ENCODE measurements around the gene NT5DC1.

Gene NT5DC1

GRCh38 chr6:116100419-116101301 lies at the start of gene NT5DC1:
Gene NT5DC1 (plus strand): TSS chr6:116100853. CDS start chr6:116100931, 78 bp downstream.
- peak; percentile 55 to 81 for DNase-seq (ENCODE audit: low read depth in 2 of 2)

DNA sequence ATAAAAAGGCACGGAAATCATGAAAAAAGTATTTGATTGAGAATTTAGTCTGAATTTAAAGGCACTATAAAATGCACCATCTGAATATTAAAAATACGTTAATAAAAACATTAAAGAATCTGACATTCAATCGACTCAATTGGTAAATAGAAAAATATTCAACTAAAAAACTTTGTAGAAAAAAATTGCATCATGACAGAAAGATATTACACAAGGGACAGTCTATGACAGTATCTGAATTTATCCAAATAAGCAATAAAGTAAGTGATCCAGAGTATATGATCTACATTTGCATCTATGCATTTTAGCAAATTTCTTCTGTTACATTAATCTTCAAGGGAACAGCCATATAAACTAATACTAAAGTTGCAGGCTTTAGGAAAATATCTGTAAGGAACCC lies 49.4 kb upstream of the NT5DC1 start:
- DNase-seq (ENCODE audit: low read depth in 2 of 2), result no peak

- DNase-seq (ENCODE audit: low read depth in 2 of 2), result no peak
Measured at GRCh38 chr6:116055513-116055912, 45.1 kb upstream of the NT5DC1 start.

GRCh38 chr6:116057766-116058165 lies 42.9 kb upstream of the NT5DC1 start:
- DNase-seq (ENCODE audit: low read depth in 2 of 2), result no peak

DNA sequence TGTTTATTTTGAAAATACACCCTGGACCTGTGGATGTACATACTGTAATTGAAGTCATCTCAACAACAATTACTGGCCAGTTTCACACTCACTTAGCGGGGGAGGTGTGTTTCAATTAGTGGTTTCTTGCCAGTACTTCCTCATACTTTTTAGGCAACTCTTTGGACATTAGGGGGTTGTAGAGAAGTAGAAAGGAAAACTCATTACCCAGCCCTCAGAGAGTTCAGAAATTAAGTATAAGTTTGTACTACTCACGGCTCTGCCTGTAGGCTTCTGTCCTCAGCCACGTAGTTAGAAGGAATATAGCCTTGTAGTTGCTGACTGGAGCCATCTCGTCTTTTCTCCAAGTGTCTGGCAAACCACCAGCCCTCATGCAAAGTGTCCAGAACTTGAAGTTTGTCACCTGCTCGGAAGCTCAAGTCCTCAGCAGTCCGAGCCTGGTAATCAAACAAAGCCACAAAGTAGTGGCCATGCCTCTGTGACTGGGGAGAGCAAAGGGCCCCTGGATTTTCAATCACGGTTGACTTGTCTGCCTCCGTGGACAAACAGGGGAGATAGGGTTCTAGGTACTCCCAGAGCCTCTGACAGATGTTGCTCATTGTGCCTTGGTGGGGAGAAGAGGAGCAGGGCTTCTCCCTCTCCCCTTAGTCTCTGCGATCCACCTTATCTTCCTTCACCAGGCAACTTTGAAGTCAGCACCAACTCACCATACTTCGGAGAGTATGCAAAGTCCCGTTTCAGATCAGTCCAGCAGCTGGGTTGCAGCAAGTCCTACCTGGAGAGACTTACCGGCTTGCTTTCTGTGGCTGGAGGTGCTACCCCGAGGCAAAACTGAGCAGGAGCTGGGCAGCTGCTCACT lies 40.7 kb upstream of the NT5DC1 start:
- no peak for DNase-seq (ENCODE audit: low read depth in 2 of 2)

- DNase-seq (ENCODE audit: low read depth in 2 of 2), result no peak
Measured at GRCh38 chr6:116060572-116061283, 39.9 kb upstream of the NT5DC1 start, which contains the start of gene FRK. Gene FRK (minus strand): TSS chr6:116060891. CDS start chr6:116060311, 580 bp downstream.

DNA sequence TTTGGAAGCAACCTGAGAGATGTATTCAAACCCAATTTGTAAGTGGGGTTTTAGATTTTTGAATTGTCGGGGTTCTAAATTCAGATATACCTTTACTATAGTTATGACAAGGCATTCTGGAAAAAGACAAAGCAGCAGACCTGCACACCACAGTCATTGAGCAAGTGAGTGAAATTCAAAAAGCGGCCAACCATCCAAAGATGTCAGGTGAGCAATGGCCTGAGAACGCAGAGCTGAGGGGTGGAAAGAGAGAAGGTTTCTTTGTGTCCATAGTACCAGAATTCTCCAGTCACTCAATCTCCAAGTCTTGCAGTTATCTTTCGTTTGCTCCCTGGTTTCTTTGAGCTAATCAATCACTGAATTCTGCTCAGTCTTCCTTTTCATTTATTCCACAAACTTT lies 38.2 kb upstream of the NT5DC1 start:
- no peak for DNase-seq (ENCODE audit: low read depth in 2 of 2)

DNA sequence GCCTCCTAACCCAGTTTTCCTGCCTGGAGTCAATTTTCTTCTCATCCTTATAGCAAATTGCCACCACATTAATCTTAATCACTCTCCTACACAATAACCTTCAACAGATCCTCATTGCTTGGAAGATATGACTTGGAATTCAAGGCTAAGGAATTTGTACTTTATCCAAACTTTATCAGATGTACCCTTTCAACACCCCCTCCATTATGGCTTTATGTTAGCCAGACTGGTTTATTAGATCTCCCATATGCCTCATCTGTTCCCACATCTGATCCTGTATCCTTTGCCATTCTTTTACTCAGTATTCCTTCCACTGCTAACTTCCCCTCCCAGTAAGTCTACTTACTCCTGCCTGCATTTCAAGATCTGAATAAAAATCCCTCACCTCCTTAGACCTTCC lies 36.0 kb upstream of the NT5DC1 start:
- DNase-seq (ENCODE audit: low read depth in 2 of 2), result no peak

DNA sequence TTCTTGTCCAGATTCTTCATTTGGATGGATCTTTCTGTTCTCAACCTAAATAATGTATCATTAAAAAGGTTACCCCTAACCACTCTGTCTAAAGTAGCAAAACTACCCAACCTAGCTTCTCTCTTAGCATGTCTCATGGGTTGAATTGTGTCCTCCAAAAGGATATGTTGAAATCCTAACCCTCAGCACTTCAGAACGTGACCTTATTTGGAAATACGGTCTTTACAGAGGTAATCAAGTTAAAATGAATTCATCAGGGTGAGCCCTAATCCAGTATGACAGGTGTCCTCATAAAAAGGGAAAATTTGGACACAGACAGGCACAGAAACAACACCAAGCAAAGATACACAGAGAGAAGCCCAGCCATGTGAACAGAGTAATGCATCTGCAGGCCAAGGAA lies 33.9 kb upstream of the NT5DC1 start:
- no peak for DNase-seq (ENCODE audit: low read depth in 2 of 2)

- no peak for DNase-seq (ENCODE audit: low read depth in 2 of 2)
Measured at GRCh38 chr6:116070101-116070500, 30.6 kb upstream of the NT5DC1 start.

DNA sequence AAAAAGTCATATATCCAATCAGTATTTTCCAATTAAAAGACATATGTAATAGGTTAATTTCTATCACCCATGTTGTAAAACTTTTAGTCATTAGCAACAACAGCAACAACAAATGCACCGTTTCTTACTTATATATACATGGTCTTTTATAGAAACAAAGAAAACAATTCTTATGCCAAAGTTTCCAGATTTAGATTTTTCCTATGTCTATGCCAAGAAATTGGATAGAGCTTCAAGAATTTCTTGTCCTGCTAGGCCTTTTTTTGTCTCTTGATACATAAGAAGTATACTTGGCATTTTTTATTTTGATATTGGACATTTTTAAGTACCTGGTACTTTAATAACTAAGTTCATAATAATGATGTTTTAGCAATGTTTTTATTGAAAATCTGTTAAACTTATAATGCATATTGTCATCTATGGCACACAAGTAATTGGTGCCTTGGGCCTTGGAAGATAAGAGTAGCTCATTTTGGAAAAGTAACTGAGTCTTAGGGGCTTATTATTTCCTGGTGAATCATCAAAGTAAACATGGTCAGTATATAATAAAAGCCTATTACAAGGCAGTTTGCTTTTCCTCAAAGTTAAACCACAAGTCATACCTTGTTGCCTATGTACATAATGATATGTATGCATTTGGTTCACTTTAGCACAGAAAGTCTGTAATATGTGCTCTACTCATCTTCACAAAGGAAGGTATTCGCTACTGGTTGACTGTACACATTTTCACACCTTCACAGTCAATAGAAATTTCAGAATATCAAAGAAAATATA lies 29.9 kb upstream of the NT5DC1 start:
- DNase-seq (ENCODE audit: low read depth in 2 of 2), result no peak

DNA sequence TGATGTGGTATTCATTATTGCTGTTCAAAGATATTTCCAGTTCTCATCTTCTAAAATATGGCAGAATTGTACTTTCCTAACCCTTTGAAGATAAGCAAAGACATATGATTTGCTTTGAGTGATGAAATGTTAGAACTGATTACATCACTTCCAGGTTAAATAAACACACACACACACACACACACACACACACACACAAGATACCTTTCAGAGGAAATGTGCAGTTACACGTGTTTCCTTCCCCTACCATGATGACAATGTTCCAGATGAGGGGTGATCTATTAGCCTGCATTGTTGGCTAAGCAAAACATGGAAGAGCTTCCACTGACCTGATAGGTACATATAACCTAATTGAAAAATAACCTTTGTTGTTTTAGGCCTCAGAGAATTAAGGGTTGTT lies 28.3 kb upstream of the NT5DC1 start:
- DNase-seq (ENCODE audit: low read depth in 2 of 2), result no peak

- no peak for DNase-seq (ENCODE audit: low read depth in 2 of 2)
Measured at GRCh38 chr6:116073765-116074440, 26.8 kb upstream of the NT5DC1 start.

DNA sequence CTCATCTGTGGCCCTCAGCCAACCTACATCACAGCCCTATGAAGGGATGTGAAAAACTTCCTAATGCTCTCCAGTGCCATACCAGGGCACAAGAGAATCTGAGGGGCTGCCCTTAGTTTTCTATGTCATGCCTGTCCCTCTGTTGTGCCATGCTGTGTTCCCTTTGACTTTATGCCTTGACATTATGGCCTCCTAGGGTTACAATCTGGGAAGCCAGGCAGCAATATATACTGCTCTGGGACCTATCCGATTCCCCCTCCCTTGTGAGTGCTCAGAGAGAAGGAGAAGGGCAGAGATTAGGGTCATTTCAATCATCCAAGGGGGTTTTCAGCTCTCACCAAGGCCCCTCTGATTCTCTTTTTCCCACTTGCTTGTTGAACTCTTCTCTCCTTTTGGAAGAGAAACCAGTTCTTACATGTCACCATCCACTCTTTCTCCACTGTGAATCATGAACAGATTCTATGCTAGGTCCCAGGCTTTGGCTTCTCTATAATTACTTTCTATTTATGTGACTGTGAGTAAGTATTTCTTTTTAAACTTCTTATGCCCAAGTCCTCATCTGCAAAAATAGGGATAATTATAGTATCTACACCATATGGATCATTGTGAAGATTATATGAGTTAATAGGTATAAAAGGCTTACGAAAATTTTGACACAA lies 25.8 kb upstream of the NT5DC1 start:
- DNase-seq (ENCODE audit: low read depth in 2 of 2), result no peak

GRCh38 chr6:116078522-116078921 lies 22.1 kb upstream of the NT5DC1 start:
- no peak for DNase-seq (ENCODE audit: low read depth in 2 of 2)

- no peak for DNase-seq (ENCODE audit: low read depth in 2 of 2)
Measured at GRCh38 chr6:116078945-116079344, 21.7 kb upstream of the NT5DC1 start.

DNA sequence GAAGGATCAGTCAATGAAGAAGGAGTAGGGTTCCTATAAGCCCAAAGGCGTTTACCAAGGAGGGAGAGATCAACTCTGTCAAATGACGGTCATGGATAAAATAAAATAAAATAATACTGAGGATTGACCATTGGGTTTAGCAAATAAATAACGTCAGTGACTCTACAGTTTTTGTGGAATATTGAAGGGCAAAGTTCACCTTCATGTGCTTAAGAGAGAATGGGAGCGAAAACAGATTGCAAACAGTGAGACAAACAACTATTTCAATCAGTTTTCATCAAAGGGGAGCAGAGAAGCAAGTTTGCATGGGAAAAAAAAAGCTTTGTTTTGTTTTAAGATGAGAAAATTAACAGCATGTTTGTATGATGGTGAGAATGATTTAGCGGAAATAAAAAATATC lies 17.6 kb upstream of the NT5DC1 start:
- no peak for DNase-seq (ENCODE audit: low read depth in 2 of 2)

DNA sequence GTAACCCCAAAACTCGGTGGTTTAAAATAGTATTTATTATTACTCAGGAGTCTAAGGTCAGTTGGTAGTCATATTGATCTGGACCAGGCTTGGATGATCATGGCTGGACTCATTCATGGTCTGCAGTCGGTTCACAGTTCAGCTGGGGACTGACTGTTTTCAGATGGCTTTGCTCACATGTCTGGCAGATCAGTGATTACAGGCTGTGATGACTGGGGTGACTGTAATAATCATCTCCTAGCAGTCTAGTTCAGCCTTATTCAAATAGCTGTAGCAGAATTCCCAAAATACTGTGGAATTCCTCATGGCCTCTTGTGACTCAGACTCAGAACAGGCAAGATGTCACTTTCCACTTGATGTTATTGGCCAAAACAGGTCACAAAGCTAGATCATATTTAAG lies 16.4 kb upstream of the NT5DC1 start:
- DNase-seq (ENCODE audit: low read depth in 2 of 2), result no peak

- no peak for DNase-seq (ENCODE audit: low read depth in 2 of 2)
Measured at GRCh38 chr6:116087437-116088027, 13.1 kb upstream of the NT5DC1 start.

DNA sequence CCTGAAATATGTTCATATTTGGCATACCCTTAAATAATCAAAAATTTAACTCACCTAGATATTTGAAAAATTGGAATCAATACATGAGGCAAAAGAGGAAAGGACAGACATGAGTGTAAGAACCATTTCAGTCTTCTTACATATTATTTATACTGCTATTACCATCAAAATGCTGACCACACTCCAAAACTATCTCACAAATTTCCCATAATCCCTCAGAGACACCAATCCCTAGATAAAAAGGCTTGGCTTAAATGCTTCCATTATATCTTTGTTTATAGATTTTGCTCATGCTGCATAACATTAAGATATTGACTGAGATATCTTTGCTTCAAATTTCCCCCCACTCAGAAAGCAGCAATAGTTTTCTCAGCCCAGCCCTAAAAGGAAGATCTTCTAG lies 11.7 kb upstream of the NT5DC1 start:
- no peak for DNase-seq (ENCODE audit: low read depth in 2 of 2)

Data from stimulated activated CD8-positive, alpha-beta memory T cell treated with anti-CD3 and anti-CD28 coated beads, Interleukin-7, amount 100 ng/mL, for 4 hours (primary cell).